LHCN-M2 (cell line): ENCODE measurements around the gene RIN3. TPM values are rescaled to one million over a fixed set of nuclear protein-coding genes. Genes with fewer than 3 reads are reported as not detected.

Experiments used
- DNase-seq: peaks from one replicate; pipeline ENCODE4 v3.0.0-alpha.2; 2012; ENCODE audit warnings: low read depth
- total RNA-seq: library from RNA; depleted of rRNA; stranded (reverse); fragments of >200 nt; gene quantifications from 2 replicates; pipeline ENCODE4 v1.2.3, GENCODE V29; 2014

RIN3 gene
- total RNA-seq, 1 experiment from 2014 or later: 1.5 TPM

DNA sequence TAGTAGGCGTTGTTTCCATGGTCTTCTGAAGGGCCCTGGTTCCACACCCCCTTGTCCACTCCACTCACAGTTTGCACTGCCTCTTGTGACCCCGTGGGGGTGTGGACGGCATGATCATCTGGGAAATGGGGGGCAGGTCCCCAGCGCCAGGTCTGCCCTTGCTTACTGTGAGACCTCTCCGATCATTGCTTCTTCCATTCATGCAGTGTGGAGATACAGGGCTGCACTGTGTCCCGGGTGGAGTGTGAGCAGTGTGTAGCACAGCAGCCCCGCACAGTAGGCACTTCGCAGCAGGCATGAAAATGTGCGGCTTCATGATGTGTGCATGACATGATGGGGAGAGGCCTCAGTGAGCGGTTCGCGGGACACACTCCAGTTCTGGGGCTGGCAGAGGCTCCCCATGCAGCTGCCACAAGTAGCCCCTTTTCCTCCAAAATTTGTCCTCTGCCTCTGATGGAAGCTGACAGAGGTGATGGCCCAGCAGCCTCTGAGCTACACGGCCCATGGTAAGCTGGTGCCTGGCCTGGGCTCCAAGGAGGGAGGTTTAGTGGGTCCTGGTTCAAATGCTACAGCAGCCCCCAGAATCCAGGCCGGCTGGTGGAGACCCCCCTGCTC is 15.0 kb downstream of the RIN3 start:
- DNase-seq: no peak

DNA sequence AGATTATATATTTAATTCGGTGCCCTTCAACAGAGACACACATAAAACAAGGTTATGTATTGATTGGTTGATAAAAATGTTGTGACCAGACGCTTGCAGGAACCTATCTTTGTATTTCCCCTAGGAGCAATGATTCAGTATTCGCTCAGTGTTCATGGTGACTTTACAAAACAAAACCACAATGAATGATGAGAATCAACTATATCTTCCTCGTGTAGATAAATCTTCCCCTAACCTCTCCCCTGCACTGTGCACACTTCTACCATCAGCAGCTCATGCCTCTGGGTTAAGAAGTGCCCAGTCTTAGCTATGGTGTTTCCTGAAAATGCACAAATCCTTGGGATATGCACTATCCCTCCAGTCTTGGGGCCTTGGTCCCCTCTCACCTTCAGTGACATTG is 16.3 kb downstream of the RIN3 start:
- DNase-seq: no peak

DNA sequence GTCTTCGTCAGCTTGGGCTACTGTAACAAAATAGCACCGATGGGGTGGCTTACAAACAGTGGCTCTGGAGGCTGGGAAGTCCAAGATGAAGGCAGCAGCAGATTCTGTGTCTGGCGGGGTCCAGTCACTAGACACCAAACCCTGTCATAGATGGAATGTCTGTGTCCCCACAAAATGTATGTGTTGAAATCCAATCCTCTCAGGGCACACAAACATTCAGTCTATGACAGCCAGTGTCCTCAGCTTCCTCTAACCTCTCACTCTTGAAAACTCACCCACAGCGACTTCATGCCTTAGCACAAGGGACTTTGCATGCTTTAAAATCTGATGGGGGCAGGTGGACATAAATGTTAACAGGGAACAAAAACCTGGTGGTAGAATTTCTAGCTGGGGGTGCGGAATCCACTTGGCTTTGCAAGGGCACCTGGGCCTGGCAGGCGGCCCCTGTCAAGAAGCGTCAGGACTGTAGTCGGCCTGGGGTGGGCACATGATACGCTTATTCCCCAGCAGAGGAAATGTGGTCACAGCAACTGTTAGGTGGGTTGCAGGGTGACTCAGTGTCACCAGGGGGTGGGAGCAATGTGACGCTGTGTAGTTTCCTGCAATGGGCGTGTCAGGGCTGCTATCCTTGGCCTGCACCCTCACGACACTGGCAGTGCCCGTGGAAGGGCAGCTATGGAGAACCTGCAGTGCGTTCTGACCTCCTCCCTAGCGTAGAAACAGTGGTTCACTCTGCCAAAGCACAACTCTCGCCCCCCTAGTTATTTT is 17.7 kb downstream of the RIN3 start:
- DNase-seq: no peak

DNA sequence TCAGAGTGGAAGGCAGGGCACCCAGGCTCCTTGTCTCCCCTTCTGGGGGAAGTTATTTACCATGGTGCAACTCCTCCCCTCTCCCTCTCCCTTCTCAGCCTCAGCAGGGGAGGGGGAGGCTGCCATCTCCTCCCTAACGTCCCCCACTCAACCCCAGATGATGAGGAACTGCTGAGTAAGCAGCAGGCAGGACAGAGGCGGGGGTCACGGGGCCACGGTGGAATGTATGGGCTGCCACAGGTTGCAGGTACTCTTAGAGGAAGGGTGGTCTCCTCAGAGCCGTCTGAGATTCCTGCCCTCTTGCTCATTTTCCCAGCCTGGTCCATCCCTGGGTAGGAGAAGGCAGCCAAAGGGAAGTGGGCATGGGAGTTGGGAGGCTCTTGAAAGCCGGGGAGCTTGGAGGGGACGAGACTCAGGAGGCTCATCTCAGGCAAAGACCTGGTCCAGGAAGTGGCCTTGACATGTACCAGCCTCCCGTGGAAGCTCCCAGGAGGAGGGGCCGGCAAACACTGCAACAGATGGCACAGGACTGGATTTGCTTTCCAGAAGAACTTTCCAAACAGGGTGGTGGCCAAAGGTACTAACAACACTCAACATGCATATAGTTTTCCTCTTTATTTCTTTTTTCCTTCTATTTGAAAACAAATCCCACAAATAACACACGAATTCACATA is 19.0 kb downstream of the RIN3 start:
- DNase-seq: no peak

DNA sequence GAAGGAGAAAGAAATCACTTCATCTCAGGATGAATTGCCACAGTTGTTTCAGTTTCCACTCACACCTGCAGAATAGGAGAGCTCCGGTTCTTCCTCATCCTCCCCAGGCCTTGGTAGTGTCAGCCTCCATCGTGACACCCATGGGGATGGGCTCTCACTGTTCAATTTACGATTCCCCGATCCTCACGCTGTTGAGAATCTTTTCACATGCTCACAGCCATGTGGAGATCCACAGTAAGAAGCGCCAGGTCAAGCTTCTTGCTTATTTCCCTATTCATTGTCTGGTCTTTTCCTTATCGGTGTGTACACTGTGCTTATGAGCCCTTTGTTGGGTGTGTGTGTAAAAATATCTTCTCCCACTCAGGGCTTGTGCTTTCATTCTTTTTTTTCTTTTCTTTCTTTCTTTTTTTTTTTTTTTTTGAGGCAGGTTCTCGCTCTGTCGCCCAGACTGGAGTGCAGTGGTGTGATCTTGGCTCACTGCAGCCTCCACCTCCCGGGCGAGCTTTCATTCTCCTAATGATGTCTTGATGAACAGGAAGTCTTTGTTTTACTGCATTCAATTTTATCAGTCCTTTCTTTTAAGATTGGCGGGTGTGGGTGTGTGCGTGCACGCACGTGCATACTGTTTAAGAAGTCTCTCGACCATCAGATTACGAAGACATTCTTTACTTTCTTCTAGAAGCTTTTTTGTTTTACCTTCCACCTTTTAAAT is 21.5 kb downstream of the RIN3 start:
- DNase-seq: no peak

DNA sequence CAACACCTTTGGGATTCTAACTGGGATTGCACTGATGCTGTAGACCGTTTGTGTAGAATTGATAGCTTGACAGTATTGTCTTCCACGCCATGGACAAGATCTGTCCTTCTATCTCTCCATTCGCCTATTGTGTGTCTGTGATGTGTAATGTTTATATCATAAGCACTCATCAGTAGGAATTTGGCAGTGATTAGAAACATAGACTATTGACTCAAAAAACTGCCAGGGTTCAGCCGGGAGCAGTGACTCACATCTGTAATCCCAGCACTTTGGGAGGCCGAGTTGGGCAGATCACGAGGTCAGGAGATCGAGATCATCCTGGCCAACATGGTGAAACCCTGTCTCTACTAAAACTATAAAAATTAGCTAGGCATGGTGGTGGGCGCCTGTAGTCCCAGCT is 22.6 kb downstream of the RIN3 start:
- peak; percentile 51 for DNase-seq

DNA sequence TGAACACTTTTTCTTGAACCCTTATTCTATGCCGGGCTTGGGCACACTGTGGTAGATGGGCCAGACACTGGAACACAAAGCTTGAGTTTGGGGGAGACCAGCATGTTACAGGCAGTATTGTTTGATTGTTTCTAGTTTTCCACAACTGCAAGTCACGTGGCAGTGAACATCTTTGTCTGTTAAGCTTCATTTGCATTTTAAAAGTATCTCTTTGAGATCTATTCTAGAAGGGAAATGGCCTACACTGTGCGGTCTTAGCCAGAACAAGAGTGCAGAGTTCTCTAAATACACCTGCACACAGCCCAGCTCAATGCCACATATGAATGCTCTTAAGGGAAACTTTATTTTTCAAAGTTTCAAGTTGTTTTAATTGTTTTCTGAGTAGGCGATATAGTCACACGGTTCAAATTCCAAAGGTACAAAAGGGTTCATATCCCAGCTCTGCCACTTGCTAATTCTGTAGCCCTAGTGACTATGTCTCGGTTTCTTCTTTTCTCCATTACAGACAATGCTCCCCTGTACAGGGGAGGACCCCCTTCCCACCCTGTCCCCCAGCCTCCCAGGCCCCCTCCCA is 24.9 kb downstream of the RIN3 start:
- DNase-seq: no peak

DNA sequence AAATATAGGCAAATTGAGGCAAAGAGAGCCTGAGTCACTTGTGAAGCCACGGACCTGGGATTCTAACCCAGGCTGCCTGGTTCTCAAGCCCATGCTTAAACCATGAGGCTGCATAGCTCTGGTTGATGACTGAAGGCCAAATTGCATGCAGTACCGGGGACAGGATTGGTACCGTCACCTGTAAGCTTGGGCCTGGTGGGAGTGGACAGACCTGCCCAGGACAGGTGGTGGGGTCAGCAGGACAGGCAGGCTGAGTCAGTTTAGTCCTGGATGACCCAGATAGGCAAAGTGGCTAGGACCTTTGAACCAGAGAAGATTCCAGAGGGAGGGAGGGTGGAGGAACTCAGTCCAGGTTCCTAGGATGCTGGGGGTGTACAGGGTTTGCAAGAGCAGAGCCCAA is 25.8 kb downstream of the RIN3 start:
- DNase-seq: no peak

DNA sequence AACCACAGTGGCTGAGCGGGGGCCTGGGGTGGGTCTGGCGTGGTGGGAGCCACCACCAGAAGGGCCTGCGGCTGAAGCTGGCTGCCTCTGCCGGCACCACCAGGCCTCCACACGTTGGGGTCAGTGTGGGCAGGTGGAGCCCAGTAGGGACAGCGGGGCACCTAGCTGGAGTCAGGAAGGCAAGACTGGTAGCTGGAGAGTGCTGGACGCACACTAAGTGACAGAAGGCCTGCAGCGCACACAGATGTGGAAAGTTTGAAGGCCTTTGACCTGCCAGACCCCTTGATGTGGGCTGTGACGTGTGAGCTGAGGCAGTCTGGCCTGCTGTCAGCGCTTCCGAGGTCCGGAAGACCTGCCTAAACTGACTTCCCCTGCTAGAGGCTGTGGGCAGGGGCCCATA is 26.3 kb downstream of the RIN3 start:
- DNase-seq: no peak

DNA sequence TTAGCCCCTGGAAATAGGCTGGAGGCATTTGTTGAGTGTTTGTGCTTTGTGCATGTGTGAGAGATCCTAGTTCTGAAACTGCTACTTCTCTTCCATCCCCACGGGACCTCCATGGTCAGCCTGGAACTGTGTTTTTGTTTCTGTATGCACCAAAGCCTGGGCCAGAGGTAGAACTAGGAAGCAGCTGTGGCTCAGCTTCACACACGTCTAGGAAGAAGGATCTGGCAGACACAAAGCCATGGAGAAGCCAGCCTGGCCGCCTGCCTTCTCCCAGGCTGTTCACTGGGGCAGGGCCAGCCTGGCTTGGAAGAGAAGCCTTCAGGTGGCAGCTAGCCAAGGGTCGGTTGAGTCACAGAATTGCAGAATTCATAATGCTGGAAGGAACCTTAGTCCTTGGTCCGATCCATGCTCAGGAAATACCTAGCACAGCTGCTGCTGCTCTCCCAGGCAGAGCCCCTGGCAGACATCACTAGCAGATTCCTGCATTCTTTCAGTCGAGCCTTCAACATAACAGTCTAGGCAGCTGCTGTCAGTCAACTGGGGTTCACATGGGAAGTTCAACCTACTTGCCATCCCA is 27.0 kb downstream of the RIN3 start:
- DNase-seq: peak; percentile 97

DNA sequence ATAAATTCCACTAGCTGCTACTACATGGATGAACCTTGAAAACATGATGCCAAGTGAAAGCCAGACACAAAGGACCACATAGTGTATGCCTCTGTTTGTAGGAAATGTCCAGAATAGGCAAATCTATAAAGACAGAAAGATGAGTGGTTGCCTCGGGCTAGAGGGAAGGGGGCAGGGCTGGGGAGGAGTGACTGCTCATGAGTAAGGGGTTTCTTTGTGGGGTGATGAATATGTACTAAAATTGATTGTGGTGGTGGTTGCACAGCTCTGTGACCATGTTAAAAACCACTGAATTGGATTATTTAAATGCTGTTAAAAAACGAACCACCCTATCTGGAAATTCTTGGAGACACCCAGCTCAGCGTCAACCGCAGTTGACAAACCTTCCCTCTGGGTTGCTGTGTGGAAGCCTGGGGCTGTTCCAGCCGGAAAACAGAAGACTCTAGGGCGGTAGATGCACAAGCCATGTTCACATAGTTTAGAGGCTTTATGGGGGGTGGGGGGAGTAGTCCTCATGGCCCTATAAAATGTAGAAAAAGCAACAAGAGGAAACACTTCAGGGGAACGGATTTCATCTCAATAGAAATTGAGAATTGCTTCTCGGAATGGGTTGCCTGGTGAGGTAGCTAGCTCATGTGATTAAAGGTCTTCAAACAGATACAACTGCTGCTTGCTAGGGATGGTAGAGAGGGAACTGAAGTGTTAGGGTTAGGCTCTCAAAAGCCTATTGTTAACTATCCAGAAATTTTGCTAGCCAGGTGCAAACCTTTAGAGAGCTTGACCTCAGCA is 29.4 kb downstream of the RIN3 start:
- no peak for DNase-seq

DNA sequence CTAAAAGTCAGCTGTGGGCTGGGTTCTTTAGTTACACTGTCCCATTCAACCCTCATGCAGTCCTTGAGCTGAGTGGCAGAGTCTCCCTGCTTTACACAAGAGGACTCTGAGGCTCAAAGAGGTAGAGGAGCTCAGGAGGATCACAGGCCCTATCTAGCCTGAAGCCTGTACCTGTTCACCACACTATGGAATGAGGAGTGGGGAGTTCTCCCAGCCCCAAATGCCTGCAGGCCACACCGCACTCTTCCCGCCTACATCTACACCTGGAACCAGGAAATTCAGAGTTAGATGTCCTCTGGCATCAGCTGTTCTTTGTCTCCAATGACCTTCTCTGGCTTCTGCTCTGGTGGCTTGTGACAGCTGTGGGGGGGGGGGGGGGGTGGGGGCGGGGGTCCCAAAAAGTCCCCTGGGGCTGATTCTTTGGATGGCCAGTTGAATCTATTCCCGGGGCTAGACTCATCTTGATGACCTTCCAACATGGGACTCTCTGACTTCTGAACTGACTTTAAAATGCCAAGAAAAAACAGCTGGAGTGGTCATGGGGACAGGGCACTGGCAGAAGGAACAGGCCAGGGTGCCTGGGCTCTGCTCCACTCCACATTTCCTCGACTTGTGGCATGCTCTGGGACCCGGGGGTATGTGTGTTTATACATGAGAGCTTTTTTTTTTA is 30.6 kb downstream of the RIN3 start:
- DNase-seq: no peak

DNA sequence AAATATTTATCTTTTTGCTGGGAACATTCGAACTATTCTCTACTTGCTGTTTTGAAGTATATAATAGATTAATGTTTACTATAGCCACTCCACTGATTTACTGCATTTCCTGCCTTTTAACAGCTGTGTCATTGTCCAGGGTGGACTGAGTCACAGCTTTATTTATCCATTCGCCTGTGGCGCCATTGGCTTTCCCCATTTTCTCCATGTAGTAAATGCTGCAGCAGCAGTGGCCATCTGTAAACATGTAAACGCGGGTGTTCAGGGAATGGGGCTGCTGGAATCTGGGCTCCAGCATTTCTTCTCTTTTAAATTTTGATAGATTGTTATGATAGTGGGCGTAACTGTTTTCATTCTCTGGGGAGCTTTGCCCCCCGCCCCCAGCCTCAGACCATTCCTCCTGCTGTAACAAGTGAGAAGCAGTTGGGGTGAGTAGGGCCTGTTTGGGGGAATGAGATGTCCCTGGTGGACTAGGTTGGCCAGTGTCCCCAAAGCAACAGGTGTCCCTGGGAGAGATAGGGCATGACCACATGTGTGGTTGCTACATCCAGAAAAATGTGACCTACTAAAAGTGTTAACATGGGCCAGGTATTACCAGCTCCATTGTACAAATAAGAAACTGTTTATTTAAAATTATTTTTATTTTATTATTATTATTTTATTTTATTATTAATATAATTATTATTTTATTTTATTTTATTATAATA is 32.9 kb downstream of the RIN3 start:
- DNase-seq: peak; percentile 32

DNA sequence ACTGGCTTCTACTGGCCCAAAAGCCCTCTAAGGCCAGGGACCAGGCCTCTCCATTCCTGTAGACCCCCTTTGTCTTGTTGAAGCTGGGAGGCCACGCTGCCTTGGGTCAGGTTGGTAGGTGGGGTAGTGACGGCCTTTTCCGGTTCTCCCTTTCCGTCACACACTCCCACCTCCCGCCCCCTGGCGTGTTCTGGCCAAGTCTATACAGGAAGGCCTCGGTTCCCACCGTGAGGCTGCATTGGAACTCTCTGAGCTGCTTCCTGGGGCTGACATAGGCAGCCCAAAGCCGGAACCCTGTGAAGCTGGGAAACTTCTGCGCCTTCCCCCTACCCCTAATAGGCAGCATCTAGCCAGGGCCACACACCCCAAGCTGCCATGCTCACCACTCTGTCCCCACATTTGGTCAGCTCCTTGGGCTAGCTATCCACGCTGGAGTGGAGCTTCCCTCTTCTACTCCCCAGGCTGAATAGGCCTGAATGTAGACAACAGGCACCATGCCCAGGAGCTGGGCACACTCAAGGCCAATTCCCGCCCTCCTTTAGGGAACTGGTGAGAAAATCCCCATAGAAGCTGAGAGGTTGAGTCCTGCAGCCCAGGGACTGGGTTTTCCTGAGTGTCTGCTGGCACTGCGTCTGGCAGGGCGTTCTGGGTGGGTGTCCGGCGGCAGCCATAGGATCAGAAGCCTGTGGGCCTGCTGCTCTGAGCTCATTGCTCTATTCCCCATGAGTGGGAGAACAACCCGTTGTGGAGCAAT is 35.7 kb downstream of the RIN3 start:
- DNase-seq: no peak

DNA sequence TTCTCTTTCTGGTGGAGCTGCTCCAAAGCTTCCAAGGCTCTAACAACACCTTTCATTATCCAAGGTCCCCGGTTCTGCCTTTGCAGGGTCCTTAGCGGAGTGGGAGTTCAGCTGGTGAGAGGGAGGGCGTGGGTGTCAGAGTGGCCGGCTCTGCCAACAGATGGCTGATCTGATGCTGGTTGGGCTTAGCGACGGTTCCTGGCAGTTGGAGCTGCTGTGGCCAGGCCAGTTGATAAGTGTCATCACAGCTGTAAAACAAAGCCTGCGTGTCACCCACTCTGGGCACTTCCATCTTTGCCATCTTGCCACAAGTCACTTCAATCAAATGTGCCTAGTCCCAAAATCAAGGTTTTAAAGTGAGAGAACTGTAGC is 36.3 kb downstream of the RIN3 start:
- peak; percentile 22 for DNase-seq

DNA sequence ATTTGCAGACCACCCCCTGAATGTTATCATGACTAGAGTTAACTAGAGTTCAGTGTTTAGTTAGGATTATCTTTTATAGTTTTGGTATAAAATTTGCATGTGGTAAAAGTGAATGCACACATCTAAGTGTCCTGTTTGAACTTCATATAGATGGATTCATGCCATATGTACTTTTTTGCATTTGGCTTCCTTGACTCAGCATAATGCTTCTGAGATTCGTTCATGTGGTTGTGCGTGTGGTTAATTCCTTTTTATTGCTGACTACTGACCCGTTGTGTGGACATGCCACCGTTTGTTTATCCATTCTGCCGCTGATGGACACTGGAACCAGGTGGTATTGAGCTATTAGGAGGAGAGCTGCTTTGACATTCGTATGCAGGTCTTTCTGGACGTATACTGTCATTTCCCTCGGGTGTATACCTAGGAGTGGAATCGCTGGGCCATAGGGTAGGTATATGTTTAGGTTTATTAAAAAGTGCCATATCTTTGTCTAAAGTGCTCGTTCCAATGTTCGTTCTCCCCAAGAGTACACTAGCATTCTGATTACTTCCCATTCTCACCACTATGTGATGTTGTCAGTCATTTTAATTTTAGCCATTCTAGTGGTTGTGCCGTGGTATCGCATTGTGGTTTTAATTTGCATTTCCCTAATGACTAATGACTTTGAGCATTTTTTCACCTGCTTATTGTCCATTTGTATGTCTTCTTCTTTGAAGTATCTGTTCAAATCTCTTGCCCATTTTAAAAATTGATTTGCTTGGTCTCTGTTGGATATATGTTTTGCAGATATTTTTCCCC is 37.7 kb downstream of the RIN3 start:
- peak; percentile 15 for DNase-seq

DNA sequence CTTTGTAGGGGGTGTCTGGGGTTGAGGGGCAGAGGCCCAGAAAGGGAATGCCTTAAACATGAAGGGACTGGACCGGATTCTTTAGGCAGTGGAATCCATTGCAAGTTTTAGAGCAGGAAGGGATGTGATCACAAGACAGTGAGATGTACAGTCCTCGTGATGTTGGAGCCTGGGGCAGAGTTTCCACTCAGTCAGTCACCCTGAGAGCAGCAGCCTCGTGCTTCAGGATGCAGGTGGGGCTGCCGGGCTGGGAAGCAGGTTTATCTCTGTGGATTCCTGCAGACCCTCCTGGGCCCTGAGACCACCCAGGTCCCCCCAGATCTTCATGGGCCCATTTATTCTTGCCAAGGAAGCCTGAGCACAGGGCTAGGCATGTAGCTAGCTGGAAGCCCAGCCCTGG is 38.5 kb downstream of the RIN3 start:
- DNase-seq: no peak

DNA sequence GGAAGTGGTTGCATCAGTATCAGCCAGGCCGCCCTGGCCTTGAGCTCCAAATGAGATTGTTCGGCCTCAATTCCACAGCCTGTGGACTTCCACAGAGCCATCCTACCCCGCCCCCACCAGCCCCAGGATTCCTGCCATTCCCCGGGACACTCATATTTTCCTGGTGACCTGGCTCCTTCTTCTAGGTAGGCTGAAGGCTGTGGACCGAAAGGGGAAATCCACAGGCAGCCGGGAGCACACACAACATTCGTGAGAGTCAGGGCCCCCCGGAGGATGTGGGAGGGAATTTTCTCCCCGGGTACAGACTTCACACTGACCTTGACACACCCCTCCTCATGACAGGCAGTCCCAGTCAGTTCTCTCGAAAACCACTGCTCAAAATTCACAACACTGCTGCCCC is 39.9 kb downstream of the RIN3 start:
- DNase-seq: no peak
